GM23248 (cell line): Measurements from ENCODE around the gene ACVRL1. TPM values are rescaled to one million over a fixed set of nuclear protein-coding genes. Genes with fewer than 3 reads are reported as not detected.

Source experiments
- DNase-seq: peaks from one replicate; pipeline ENCODE4 v3.0.0-alpha.2; 2015
- H2AFZ ChIP-seq: fragments of 200-600 bp; sonication (generic); 2 replicates; pipeline ENCODE4 v1.6.1; 2016; ENCODE audit warnings: antibody characterized with exemption
- H3F3A ChIP-seq: fragments of 200-600 bp; sonication (generic); 2 replicates; pipeline ENCODE4 v1.6.1; 2016; ENCODE audit warnings: mild to moderate bottlenecking, antibody characterized with exemption, mixed run types; ENCODE audit not compliant: insufficient read depth
- H3K27ac ChIP-seq: fragments of 200-600 bp; sonication (generic); 2 replicates; pipeline ENCODE4 v1.5.1; 2016; ENCODE audit warnings: mild to moderate bottlenecking
- H3K27me3 ChIP-seq: fragments of 200-600 bp; sonication (generic); replicated peaks from 2 replicates; pipeline ENCODE4 v1.6.1; 2016; ENCODE audit warnings: mild to moderate bottlenecking; ENCODE audit not compliant: insufficient read depth
- H3K36me3 ChIP-seq: fragments of 200-600 bp; sonication (generic); 2 replicates; pipeline ENCODE4 v1.6.1; 2016; ENCODE audit warnings: low read depth, mild to moderate bottlenecking
- H3K4me1 ChIP-seq: fragments of 200-600 bp; sonication (generic); 2 replicates; pipeline ENCODE4 v1.6.1; 2016; ENCODE audit warnings: mild to moderate bottlenecking; ENCODE audit not compliant: insufficient read depth
- H3K4me2 ChIP-seq: fragments of 200-600 bp; sonication (generic); one replicate; pipeline ENCODE4 v1.6.1; 2016; ENCODE audit warnings: mild to moderate bottlenecking; ENCODE audit not compliant: unreplicated experiment
- H3K4me3 ChIP-seq: fragments of 200-600 bp; sonication (generic); 2 replicates; pipeline ENCODE4 v1.5.1; 2016; ENCODE audit warnings: mild to moderate bottlenecking
- H3K79me2 ChIP-seq: fragments of 200-600 bp; sonication (generic); 2 replicates; pipeline ENCODE4 v1.6.1; 2016; ENCODE audit warnings: mild to moderate bottlenecking; ENCODE audit not compliant: insufficient read depth
- H3K9ac ChIP-seq: fragments of 200-600 bp; sonication (generic); 2 replicates; pipeline ENCODE4 v1.6.1; 2016; ENCODE audit warnings: mild to moderate bottlenecking
- H3K9me2 ChIP-seq: fragments of 200-600 bp; sonication (generic); 2 replicates; pipeline ENCODE4 v1.6.1; 2016; ENCODE audit warnings: mixed run types, mild to moderate bottlenecking, moderate library complexity; ENCODE audit not compliant: insufficient read depth
- H3K9me3 ChIP-seq: fragments of 200-600 bp; sonication (generic); one replicate; pipeline ENCODE4 v1.6.1; 2017; ENCODE audit warnings: low read depth
- H4K20me1 ChIP-seq: fragments of 200-600 bp; sonication (generic); 2 replicates; pipeline ENCODE4 v1.6.0; 2016; ENCODE audit not compliant: insufficient read depth
- EZH2 ChIP-seq: fragments of 200-600 bp; sonication (generic); IDR thresholded peaks from 2 replicates; pipeline ENCODE4 v1.6.1; 2018; ENCODE audit warnings: antibody characterized with exemption, mild to moderate bottlenecking; ENCODE audit not compliant: insufficient read depth, poor library complexity, severe bottlenecking
- EZH2phosphoT487 ChIP-seq: fragments of 200-600 bp; sonication (generic); IDR thresholded peaks from 2 replicates; pipeline ENCODE4 v1.6.1; 2018; ENCODE audit warnings: antibody characterized with exemption, moderate library complexity, mild to moderate bottlenecking, low read depth; ENCODE audit not compliant: insufficient read depth
- WGBS, 2 experiments: methylation state at CpG; one replicate each; pipeline ENCODE4 v1.1.6; 2015 to 2017; ENCODE audit warnings: low lambda C conversion rate in 2 of 2, low coverage in 1 of 2; ENCODE audit errors: missing lambda C conversion rate in 2 of 2; 5-methylcytosine and 5-hydroxymethylcytosine counted together
- in situ Hi-C: fragments of 300-500 bp; cut with MboI; formaldehyde crosslinking; loops from 2 replicates; pipeline ENCODE4 v1.15.0; 2020
- polyA plus RNA-seq: library from polyadenylated mRNA; unstranded; fragments of >200 nt; fragmentation: Nextera tagmentation; extraction: Ambion mirVana; gene quantifications from 2 replicates; pipeline ENCODE4 v1.2.1, GENCODE V29; 2016
- total RNA-seq: library from RNA; depleted of rRNA; stranded (reverse); fragments of >200 nt; shearing (Covaris generic); gene quantifications from 2 replicates; pipeline ENCODE4 v1.2.3, GENCODE V29; 2014

Gene ACVRL1
- total and polyA plus RNA-seq, 2 experiments from 2014 or later, result 19.1 to 114 TPM

DNA sequence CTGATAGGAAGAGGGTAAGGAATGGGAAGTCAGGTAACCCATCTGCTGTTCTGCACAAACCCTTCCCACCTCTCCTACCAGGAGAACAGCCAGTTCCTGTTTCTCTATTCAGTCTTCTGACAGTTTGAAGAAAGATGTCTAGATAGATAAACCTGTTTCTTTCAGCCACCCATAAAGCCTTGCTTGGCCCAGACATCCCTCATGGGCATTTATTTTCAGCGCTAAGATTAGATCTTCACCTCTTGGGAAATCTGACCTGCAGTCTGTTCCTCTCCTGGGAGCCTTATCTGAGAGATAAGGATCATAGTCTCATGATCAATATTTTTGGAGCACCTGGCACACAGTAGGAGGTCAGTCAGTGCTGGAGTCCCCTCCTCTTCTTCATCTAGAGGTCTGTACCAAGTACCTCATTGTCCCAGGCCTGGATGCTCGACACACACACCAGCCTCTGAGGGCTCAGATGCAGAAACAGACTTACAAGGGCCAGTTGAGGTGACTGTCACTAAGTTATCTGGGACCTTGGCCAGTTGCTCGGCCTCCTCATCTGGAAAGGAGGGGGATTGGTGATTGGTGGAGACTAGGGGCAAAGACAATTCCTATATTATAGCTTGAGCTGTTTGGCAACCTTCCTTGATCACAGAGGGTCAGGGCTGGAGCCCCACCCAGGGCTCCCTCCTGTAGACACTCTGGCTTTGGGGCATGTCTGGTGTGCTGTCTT, 18.2 kb downstream of the ACVRL1 start:
- Histone ChIP-seq H4K20me1 (no peaks in the 10 kb centered on the region), H2AFZ (no peak overlapping the region), H3K27ac (no peak overlapping the region), H3K9me3 (no peaks in the 10 kb centered on the region), H3K4me3 (no peak overlapping the region), H3K4me2 (no peak overlapping the region), H3K79me2 (no peaks in the 10 kb centered on the region), H3K4me1 (peaks cover 16% of the 10 kb centered on the region), H3K9ac (no peak overlapping the region), H3K36me3 (no peaks in the 10 kb centered on the region), H3K9me2 (no peaks in the 10 kb centered on the region), H3F3A (peaks cover 6% of the 10 kb centered on the region; the same call in 1 of the 2 replicates), H3K27me3 (no peaks in the 10 kb centered on the region)
- DNase-seq, result no peak
- TF ChIP-seq EZH2phosphoT487, result no peak
- no peak for TF ChIP-seq EZH2
- in situ Hi-C loops, result no loop called here
- WGBS, 2 experiments, result 95 to 97% methylated on average over 3 of the region's 3 CpGs

DNA sequence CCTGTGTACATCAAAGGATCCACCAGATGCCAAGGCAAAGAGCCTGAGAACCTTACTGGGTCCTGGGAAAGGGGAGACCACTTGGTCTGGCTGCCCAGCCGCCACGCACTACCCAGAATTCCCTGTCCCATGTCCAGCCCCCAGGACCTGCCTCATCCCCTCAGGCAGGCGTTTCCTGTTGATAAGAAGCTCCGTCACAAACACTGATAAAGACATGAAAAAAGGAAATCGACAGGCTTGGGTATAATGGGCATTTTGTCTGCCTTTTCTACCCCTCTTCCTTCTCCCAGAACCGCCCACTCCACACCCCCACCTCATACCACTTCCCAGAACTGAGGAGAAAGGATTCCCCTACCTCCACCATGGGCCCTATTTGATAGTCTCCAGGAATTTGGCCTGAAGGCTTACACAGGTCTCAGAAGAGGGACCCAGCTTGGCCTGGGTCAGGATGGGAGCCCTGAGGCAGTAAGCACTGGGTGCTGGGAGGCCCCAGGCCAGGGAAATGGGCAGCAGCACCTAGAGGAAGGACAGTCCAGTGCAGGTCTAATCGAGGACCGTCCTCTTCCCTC, 18.8 kb downstream of the ACVRL1 start:
- H3K9ac ChIP-seq, result no peak overlapping the region
- DNase-seq, result no peak
- no peaks in the 10 kb centered on the region for H3K9me2 ChIP-seq

DNA sequence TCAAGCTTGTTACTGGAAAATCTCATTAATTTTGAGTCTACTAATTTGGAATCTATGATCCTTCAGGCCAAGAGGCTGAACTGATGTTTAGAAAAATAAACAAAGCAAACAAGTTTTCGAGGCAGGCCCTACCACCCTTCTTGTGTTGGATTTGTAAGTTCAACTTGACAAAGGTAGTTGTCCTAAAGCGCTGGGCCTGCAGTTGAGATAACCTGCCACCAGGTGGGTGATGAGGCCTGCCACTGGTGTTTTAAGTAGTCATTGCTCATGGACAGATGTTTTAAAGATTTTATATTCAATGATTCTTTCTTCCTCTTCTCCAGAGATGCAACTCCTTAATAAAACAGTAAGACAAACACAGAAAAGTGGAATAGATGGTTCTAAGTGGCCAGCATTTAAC, 19.4 kb downstream of the ACVRL1 start:
- DNase-seq, result peak; percentile 65
- Histone ChIP-seq H3F3A (peaks cover 6% of the 10 kb centered on the region; the same call in 1 of the 2 replicates), H3K9me2 (no peaks in the 10 kb centered on the region), H3K27me3 (no peaks in the 10 kb centered on the region), H2AFZ (no peak overlapping the region), H3K36me3 (no peaks in the 10 kb centered on the region), H3K9me3 (no peaks in the 10 kb centered on the region), H3K4me1 (peaks cover 16% of the 10 kb centered on the region), H3K9ac (no peak overlapping the region), H3K79me2 (no peaks in the 10 kb centered on the region), H3K27ac (no peak overlapping the region), H3K4me3 (no peak overlapping the region), H3K4me2 (no peak overlapping the region), H4K20me1 (no peaks in the 10 kb centered on the region)
- TF ChIP-seq EZH2 (no peak), EZH2phosphoT487 (no peak)
- WGBS, 2 experiments, result 93 to 96% methylated on average over 2 of the region's 2 CpGs
- in situ Hi-C loops, result no loop called here

More for the DNA sequence above, 18.8 kb downstream of the ACVRL1 start:
- Histone ChIP-seq H3K4me2 (no peak overlapping the region), H3K4me3 (no peak overlapping the region), H3K36me3 (no peaks in the 10 kb centered on the region), H3K79me2 (no peaks in the 10 kb centered on the region), H3K27ac (no peak overlapping the region), H2AFZ (no peak overlapping the region), H3K9me3 (no peaks in the 10 kb centered on the region), H3F3A (peaks cover 6% of the 10 kb centered on the region; the same call in 1 of the 2 replicates), H4K20me1 (no peaks in the 10 kb centered on the region), H3K4me1 (peaks cover 16% of the 10 kb centered on the region), H3K27me3 (no peaks in the 10 kb centered on the region)
- WGBS, 2 experiments, result 79 to 87% methylated on average over 8 of the region's 8 CpGs
- in situ Hi-C loops, result no loop called here
- TF ChIP-seq EZH2phosphoT487 (no peak), EZH2 (no peak)

DNA sequence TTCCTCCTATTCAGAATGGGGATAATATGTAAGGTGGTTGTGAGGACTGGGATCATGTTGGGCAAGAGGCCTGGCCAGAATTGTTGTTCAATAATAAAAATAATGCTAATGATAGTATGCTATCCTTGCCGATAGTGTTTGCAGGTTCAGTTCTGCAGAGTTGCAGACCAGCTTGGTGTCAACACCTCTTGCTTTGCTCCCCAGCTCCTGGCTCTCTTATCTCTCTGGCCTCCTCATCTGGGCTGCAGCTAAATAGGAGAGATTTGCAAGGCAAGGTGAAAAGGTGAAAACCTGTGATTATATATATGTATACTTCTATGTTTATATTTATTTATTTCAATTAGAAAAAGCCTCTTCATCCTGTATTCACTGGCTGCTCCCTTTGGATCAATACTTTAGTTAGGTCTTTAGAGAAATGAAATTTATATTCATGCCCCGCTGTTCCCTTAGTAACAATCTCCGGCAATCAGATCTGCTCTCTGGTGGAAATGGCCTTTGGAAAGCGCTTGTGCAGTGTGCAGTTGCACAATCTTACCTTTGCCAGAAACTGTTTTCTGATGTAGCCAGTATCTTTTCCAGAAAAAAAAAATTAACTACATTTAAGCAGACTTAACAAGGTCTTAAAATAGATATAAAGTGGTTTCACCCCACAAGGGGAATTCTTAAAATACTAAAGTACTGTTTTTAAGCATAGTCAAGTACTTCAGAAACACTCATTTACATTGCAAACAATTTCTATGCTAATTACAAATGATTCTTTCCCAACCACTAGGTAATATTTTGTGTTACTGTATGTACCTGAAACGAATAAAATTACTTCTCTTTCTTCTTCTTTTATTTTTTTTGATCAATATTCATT, 25.1 kb downstream of the ACVRL1 start:
- Histone ChIP-seq H3K27ac (no peak overlapping the region), H3K9ac (no peak overlapping the region), H2AFZ (no peak overlapping the region), H3F3A (no peaks in the 10 kb centered on the region), H3K36me3 (no peaks in the 10 kb centered on the region), H3K27me3 (no peaks in the 10 kb centered on the region), H4K20me1 (no peaks in the 10 kb centered on the region), H3K4me3 (no peak overlapping the region), H3K9me2 (no peaks in the 10 kb centered on the region), H3K9me3 (no peaks in the 10 kb centered on the region), H3K4me1 (no peaks in the 10 kb centered on the region), H3K4me2 (no peak overlapping the region), H3K79me2 (no peaks in the 10 kb centered on the region)
- in situ Hi-C loops, result no loop called here
- TF ChIP-seq EZH2, result no peak
- DNase-seq, result no peak
- 64 to 69% methylated on average over 5 of the region's 5 CpGs for WGBS, 2 experiments
